Calu3 (cell line): ENCODE results near the gene PCP4. TPM values are rescaled to one million over a fixed set of nuclear protein-coding genes. Genes with fewer than 3 reads are reported as not detected.

Experiments
- BruUV-seq: library from RNA; stranded (reverse); fragments of 400-500 nt; replicated peaks from 2 replicates; lab custom pipeline; 2021; lab: Mats Ljungman, UMichigan
- CTCF ChIA-PET: fragments of 300-600 bp; sonication (Branson Sonifier 250); formaldehyde crosslinking; loops from one replicate; lab custom pipeline; 2022; ENCODE audit warnings: antibody characterized with exemption; lab: Charles Lee
- DNase-seq: peaks from one replicate; pipeline ENCODE4 v3.0.0; 2022
- H3K27ac Mint-ChIP-seq: one replicate; pipeline ENCODE4 v1.8.0; 2022; ENCODE audit warnings: mixed read lengths; ENCODE audit not compliant: unreplicated experiment
- H3K27me3 Mint-ChIP-seq: one replicate; pipeline ENCODE4 v1.8.0; 2022; ENCODE audit warnings: mixed read lengths; ENCODE audit not compliant: unreplicated experiment
- H3K36me3 Mint-ChIP-seq: one replicate; pipeline ENCODE4 v1.8.0; 2022; ENCODE audit warnings: mild to moderate bottlenecking, moderate library complexity, mixed read lengths; ENCODE audit not compliant: insufficient read depth, unreplicated experiment
- H3K4me1 Mint-ChIP-seq: one replicate; pipeline ENCODE4 v1.8.0; 2022; ENCODE audit warnings: mild to moderate bottlenecking, low read depth, mixed read lengths; ENCODE audit not compliant: unreplicated experiment
- H3K4me3 Mint-ChIP-seq: one replicate; pipeline ENCODE4 v1.8.0; 2022; ENCODE audit warnings: mild to moderate bottlenecking, low read depth, moderate library complexity, mixed read lengths; ENCODE audit not compliant: unreplicated experiment
- H3K9me3 Mint-ChIP-seq: one replicate; pipeline ENCODE4 v1.8.0; 2022; ENCODE audit warnings: low read depth, mixed read lengths; ENCODE audit not compliant: unreplicated experiment
- CTCF ChIP-seq: fragments of 200-600 bp; IDR thresholded peaks from one replicate; pipeline ENCODE4 v1.8.0; 2022; ENCODE audit warnings: antibody characterized with exemption; ENCODE audit not compliant: unreplicated experiment
- intact Hi-C: fragments of 100-400 bp; cut with micrococcal nuclease; formaldehyde crosslinking; loops from one replicate; pipeline ENCODE4 v1.10.0; 2022; ENCODE audit not compliant: unreplicated experiment
- total RNA-seq: library from RNA; stranded (reverse); gene quantifications from 2 replicates; pipeline ENCODE4 v1.2.3, GENCODE V29; 2022

The PCP4 gene
- total RNA-seq, 1 experiment from 2014 or later: not detected

GRCh38 chr21:39900491-39900890 lies 33.3 kb downstream of the PCP4 start:
- intact Hi-C loops: no loop called here
- BruUV-seq: no TSS peak
- H3K36me3 Mint-ChIP-seq: no peaks in the 10 kb centered on the region
- CTCF ChIA-PET: no interaction called here
- TF ChIP-seq CTCF: no peak
- H3K4me3 Mint-ChIP-seq: no peak overlapping the region
- no peaks in the 10 kb centered on the region for H3K9me3 Mint-ChIP-seq
- no peak overlapping the region for H3K27ac Mint-ChIP-seq
- H3K4me1 Mint-ChIP-seq: no peaks in the 10 kb centered on the region
- peaks cover 23% of the 10 kb centered on the region for H3K27me3 Mint-ChIP-seq
- no peak for DNase-seq

- no peak for TF ChIP-seq CTCF
- no TSS peak for BruUV-seq
Observed at GRCh38 chr21:39900911-39901310, 33.7 kb downstream of the PCP4 start.

DNA sequence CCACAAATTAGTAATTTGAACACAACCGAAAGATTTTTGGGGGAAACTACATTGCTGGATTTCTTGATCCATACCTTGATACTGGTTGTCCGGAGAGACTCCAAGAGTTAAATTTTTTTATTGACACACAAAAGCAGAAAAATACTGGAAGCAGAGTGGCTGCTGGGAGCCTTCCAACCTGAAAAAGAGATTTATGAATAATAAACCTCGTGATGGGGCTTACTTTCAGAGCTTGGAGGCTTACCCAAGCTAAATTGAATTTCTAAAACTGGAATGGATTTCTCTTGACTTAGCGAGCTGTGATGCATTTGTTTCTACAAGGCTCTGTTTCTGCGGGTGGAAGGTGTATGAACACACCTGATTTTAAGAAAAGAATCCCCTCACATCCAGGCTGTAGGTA lies 35.7 kb downstream of the PCP4 start:
- no TSS peak for BruUV-seq
- H3K27me3 Mint-ChIP-seq: peaks cover 33% of the 10 kb centered on the region

More at GRCh38 chr21:39900911-39901310, 33.7 kb downstream of the PCP4 start:
- DNase-seq: no peak
- H3K36me3 Mint-ChIP-seq: no peaks in the 10 kb centered on the region
- CTCF ChIA-PET: no interaction called here
- peaks cover 21% of the 10 kb centered on the region for H3K27me3 Mint-ChIP-seq
- intact Hi-C loops: no loop called here
- no peaks in the 10 kb centered on the region for H3K9me3 Mint-ChIP-seq
- H3K4me3 Mint-ChIP-seq: no peak overlapping the region
- H3K27ac Mint-ChIP-seq: no peak overlapping the region
- no peaks in the 10 kb centered on the region for H3K4me1 Mint-ChIP-seq

DNA sequence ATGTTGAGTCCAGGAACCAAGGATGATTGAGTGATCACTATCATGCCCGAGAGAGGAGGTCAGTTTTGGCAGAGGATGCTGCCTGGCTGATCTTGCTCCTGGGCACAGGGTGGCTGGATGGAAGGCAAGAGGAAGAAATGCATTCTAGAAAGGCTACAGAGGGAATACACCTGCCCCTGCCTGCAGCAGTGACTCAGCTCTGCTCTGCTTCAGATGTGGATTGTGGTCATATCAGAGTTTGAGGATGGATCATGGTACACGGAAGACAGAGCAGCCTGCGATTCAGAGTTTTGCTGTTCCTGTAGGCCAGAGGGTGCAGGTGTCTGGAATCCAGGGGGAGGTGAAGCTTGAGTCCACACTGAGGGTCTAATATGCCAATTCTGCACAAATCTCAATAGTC lies 37.2 kb downstream of the PCP4 start:
- DNase-seq: no peak
- no peak overlapping the region for H3K4me3 Mint-ChIP-seq
- TF ChIP-seq CTCF: no peak
- CTCF ChIA-PET: no interaction called here
- no TSS peak for BruUV-seq
- H3K27me3 Mint-ChIP-seq: peaks cover 27% of the 10 kb centered on the region
- no peaks in the 10 kb centered on the region for H3K9me3 Mint-ChIP-seq
- no peak overlapping the region for H3K27ac Mint-ChIP-seq
- H3K4me1 Mint-ChIP-seq: no peaks in the 10 kb centered on the region
- intact Hi-C loops: no loop called here
- H3K36me3 Mint-ChIP-seq: no peaks in the 10 kb centered on the region

More for the DNA sequence above, 35.7 kb downstream of the PCP4 start:
- H3K36me3 Mint-ChIP-seq: no peaks in the 10 kb centered on the region
- DNase-seq: no peak
- TF ChIP-seq CTCF: no peak
- H3K27ac Mint-ChIP-seq: no peak overlapping the region
- H3K4me1 Mint-ChIP-seq: no peaks in the 10 kb centered on the region
- no peaks in the 10 kb centered on the region for H3K9me3 Mint-ChIP-seq
- H3K4me3 Mint-ChIP-seq: no peak overlapping the region
- CTCF ChIA-PET: no interaction called here
- intact Hi-C loops: no loop called here
